Medulla oblongata (tissue), 1 donor: ENCODE results near the gene COX4I2.
"Not testable (repeated sequence)": the region's sequence is repeated elsewhere in the genome, so short reads cannot be mapped to it uniquely, and the experiment has no call there.

Experiments used
- DNase-seq: peaks from one replicate; pipeline ENCODE4 v3.0.0-alpha.2; 2015; ENCODE audit errors: extremely low spot score

Gene COX4I2

GRCh38 chr20:31653561-31653960, 15.8 kb downstream of the COX4I2 start:
- DNase-seq = no peak

DNA sequence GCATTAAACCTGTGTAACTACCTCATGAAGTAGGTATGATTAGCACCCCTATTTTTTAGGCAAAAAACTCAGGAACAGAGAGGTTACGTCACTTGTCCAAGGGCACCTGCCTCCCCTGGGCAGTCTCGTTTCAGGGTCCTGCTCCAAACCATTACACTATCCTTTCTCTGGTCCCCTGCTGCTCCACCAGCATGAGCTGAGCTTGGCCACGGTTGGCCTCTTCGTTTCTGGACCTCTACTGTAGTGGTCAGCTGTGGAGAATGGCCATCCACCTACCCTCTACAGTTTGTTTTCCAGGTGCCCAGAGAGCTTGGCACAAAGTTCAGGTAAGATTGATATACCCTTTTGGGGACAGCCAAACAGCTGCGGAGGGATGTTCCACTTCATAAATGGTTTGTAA, 16.8 kb downstream of the COX4I2 start:
- no peak for DNase-seq

DNA sequence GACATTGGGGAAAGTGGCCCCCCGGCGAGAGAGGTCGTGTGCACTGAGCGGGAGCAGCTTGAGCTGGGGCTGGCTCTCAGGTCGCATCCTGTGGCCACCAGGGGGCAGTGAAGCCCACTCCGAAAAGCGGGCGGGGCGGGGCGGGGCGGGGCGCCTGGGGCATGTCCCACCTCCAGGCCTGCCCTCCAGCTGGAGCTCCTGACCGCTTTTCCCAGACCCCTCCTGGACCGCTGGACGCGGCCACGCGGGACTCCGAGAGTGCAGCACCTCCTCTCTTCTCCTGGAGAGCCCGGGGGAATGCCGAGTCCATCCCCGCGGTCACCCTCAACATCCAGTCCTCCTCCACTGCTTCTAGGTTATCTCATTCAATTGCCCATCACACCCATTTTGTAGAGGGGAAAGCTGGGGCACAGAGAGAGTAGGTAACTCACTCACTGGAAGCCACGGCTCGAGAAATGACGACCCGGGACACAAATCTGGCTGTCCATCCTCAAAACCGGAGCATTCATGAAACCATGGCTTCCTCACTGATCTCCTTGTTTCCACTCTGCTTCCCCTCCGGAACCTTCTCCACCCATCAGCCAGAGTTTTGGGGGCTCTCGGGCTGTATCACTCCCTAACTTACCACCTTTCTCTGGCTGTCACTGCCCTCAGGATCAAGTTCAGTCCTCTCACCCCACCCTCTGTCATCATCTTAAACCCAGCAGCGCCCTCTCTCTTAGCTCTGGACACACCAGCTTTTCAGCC, 24.1 kb downstream of the COX4I2 start:
- DNase-seq = peak; percentile 88

DNA sequence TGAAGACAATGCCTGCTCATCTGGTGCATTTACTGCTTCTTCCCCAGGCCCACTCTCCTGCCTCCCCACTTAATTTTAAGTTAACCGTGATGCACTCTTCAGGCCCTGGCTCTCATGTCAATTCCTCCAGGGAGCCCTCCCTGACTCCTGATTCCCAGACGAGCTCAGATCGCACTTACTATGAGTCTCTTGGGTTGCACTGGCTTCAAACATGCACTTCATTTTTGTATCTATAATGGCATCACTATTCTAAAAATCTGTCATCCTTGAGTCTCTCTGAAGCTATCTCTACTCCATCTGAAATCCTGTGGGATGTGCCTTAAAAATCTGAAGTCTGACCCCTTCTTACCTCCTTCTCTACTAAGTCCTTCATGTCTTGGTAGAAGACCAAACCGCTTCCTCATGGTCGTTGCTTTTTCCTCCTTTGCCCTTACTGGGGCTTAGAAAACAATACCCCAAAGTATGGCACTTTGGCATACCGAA, 24.7 kb downstream of the COX4I2 start:
- no peak for DNase-seq

DNA sequence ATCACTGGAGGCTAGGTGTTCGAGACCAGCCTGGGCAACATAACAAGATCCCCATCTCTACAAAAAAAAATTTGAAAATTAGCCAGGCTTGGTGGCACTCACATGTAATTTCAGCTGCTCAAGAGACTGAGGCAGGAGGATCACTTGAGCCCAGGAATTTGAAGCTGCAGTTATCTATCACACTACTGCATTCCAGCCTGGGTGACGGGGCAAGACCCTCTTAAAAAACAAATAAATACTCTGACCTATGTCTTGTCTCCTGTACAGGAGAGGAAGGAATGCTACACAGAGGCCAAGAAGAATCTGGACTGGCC, 25.8 kb downstream of the COX4I2 start:
- DNase-seq = no peak

GRCh38 chr20:31663838-31664695, 26.4 kb downstream of the COX4I2 start:
- peak; percentile 73 for DNase-seq

DNA sequence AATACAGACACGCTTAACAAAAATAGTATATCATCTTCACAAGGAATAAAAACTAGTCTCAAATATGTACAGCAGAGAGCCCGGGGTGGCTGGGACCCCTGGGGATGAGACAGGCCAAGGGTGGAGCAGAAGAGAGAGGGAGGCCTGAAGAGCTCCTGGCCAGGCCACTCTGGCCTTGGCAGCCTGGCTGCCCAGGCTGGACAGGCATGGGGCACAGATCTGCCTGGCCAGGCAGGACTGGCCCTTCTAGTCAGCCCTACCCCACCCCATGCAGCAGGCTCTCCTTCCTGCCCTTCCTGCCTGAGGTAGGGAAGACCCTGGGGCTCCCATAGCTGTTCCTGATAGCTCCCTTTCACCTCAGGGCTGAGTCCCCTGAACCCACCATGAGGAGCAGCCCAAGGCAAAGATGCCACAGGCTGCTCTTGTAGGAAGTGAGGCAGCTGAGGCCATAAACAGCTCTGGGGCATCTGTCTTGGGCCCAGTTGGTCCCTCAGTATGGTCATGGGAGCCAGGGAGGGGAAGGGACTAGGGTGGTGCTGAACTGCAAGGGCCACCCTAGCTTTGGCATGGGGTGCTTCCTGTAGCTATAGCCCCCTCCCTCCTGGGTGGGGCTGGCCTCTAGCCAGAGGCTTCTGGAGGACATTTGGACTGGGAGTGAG, 27.1 kb downstream of the COX4I2 start:
- DNase-seq = peak; percentile 42

DNA sequence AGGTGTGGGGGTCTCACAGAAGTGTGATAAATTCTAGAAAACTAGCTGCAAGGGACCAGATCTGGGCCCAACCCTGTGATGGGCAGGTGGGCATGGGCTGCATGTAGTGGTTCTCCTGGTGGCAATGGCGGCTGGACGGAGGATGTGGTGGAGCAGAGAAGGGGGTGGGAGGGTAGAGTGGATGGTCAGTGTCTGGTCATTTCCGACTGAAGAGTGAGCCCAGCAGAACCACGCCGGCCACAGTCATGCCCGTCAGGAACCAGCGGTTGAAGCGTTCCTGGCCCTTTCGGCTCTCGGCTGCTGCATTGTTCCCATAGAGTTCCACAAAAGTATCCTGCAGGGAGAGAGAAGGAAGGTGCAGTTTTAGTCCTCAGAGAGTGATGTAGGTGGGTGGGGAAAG, 28.0 kb downstream of the COX4I2 start:
- DNase-seq = no peak

DNA sequence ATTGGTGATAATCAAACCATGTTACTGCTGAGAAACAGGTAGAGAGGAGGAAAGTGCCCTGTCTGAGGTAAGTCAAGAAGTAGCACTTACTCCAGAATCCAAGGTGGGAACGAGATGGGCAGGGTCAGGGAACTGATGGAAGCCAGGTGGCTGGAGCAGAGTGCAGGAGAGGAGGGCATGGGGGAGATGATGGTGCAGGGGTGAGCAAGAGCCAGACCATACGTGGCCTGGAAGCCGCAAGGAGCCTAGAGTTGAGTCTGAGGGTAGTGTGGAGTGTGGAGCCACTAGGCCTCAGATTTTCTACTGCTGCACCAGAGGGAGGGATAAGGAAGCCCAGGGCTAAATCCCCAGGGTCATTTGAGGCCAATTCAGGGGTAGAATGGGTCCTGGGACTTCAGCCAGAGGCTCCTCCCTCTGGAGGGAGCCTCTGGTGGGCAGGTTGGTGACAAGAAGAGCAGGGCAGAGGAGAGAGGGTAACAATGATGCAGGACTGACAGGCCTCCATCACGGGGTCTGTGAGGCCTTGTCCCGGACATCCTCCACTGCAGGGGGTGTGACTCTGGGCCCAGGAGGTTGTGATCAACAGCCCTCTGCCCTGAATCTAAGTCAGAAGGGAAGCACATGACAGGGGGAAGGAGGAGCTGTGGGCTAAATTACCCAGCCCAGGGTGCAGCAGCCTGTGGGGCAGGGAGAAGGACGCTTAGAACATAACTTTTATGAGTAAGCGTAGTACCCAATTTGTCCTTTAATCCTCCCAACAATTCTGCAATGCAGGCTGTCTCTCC, 28.7 kb downstream of the COX4I2 start:
- peak; percentile 94 for DNase-seq

- peak; percentile 42 for DNase-seq
These were observed 29.9 kb downstream of the COX4I2 start for GRCh38 chr20:31667315-31668285.

GRCh38 chr20:31668944-31669343, 31.2 kb downstream of the COX4I2 start:
- not testable (repeated sequence) for DNase-seq

GRCh38 chr20:31669876-31670275, 32.2 kb downstream of the COX4I2 start:
- DNase-seq = peak; percentile 31

DNA sequence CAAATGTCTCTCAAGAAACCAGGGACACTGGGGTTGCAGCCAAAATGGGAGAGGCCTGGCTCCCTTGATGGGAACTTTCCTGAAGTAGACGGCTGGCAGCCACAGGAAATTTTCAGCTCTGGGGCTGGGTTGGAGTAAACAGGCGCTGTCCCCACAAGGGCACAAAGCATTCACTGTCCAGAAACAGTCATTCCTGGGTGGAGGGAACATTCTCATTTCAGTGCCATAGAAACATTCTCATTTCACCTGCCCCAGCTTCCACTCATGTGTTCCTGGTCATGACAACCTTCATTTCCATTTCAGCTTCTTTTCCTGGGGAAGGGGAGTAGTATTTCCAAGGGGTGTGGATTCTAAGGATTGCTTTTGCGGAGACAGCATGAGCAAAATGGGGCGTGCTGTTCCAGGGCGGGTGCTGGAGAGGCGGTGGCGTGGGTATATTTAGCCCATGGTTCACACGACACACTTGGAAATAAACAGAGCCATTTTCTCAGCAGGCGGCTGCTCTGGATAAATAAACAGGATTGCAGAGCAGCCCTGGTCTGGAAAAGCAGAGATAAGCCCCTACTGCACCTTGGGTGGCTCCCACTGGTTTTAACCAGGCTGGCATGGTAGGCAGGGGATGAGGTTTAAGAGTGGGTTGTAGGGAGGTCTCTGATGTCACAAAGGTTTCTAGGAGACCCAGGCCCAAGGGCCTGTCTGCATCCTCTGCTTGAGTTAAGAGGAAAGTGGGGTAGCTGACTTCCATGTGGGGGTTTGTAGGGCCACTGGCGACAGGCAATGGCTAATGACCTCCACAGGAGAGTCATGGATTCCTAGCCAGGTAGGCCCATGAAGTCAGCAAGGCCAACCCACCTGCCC, 32.9 kb downstream of the COX4I2 start:
- DNase-seq = peak; percentile 95

DNA sequence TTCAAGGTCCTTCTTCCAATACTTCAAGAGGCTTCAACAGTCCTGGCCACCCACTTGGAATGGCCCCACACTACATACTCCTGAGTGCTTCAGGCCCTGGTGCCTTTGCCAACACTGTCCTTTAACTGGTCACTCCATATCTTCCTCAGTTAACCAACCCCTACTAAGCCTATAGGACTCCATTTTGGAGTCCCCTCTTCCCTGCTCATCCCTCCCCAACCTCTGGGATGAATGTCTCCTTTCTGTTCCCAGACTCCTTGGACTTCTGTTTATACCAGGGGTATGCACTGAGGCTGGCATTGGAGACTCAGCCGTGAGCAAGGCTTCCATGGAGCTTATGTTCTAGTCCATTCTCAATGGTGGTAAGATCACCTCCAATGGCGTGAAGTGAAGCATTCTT, 33.6 kb downstream of the COX4I2 start:
- DNase-seq = peak; percentile 21

DNA sequence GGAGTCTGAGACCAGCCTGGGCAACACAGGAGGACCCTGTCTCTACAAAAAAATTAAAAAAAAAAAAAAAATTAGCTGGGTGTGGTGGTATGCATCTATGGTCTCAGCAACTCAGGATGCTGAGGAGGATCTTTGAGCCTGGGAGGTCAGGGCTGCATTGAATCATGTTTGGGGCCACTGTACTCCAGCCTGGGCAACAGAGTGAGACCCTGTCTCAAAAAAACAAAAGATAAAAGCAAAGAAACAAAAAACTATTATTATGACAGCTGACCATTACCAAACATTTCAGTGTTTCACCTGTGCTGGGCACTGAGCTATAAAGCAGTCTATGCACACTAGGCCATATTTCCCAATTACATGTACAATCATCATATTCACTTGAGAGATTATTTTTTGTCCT, 35.7 kb downstream of the COX4I2 start:
- no peak for DNase-seq

DNA sequence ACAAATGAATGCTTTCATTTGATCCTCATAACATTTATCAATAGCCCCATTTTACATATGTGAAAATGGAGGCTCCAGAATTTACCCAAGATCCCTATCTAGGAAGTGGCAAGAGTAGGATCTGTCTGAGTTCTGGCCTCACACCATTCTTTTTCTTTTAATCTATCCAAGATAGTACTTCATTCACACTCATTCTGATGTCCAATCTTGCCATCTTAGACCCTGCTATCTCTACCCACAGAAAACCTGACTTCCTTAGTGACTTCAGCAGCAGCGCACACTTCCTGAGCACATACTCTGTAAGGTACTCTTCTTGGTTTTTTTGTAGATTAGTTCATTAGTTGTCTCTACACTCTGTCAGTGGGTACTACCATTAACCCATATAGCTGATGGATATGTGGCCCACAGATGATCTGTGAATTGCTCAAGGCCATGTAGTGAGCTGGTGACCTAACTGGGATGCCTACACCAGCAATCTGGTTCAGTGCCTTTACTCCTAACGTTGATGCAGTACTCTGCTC, 36.3 kb downstream of the COX4I2 start:
- DNase-seq = no peak

DNA sequence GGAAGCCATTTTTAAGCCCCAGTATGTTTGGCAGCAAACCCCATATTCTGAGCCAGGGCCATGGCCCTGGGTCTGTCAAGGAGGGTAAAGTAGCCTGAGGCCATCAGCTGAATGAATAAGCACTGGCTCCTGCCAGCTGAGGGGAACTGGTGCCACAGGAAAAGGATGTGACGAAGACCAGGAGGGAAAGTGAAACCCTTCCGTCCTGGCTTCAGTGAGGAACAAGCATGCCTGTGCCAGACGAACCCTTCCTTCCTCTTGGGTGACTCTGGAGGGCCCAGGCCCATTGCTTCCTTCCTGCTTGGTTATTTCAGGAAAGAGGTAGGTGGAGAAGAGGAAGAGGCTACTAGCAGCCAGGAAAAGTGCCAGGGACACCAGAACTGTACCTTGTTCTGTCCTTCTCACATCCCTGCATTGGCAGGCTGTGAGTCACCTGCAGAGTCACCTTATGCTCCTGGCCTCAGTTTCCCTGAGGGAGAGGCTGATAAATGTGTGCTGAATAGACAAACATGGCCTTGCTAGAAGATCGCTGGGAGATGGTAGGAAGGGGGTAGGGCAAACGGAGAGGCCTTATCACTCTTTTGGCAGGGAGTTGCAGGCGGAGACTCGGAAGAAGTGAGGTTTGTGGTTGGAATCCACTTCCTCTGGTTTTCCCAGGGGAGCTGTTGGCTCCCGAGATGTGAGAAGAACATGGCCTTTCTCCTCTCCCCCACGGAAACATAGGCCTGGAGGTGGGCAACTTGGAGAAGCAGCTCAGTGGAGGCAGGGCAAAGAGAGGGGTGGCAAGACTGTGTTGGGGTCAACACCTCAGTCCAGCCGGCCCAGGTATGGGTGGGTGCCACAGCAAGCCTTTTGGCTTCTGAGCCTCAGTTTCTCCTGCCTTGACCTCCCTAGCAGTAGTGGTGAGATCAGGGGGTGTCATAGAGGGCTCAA, 37.4 kb downstream of the COX4I2 start:
- DNase-seq = peak; percentile 90
